IPS-20b (cell line): ENCODE data around the gene BRMS1L.

Experiments used
- H3K27ac ChIP-seq: one replicate; pipeline ENCODE4 v1.5.1; 2013; ENCODE audit warnings: low read length
- H3K27me3 ChIP-seq: 2 replicates; pipeline ENCODE4 v1.6.1; 2013; ENCODE audit warnings: mild to moderate bottlenecking, low read length, inconsistent platforms; ENCODE audit not compliant: insufficient read depth
- H3K36me3 ChIP-seq: 2 replicates; pipeline ENCODE4 v1.6.1; 2013; ENCODE audit warnings: low read depth, mild to moderate bottlenecking, inconsistent platforms, low read length, moderate library complexity; ENCODE audit not compliant: insufficient read depth
- H3K4me1 ChIP-seq: 2 replicates; pipeline ENCODE4 v1.6.1; 2013; ENCODE audit warnings: mild to moderate bottlenecking, control low read depth, inconsistent platforms, low read length, moderate library complexity; ENCODE audit not compliant: insufficient read depth
- H3K4me3 ChIP-seq: 2 replicates; pipeline ENCODE4 v1.5.1; 2013; ENCODE audit warnings: mild to moderate bottlenecking, low read length, inconsistent platforms
- H3K9ac ChIP-seq: 2 replicates; pipeline ENCODE4 v1.6.1; 2013; ENCODE audit warnings: low read depth, mild to moderate bottlenecking, inconsistent platforms, low read length, moderate library complexity
- H3K9me3 ChIP-seq: 2 replicates; pipeline ENCODE4 v1.6.1; 2013; ENCODE audit warnings: mild to moderate bottlenecking, low read depth, low read length, inconsistent platforms; ENCODE audit not compliant: insufficient read depth

The BRMS1L gene

GRCh38 chr14:35851823-35852222, 25.7 kb downstream of the BRMS1L start:
- no peaks in the 10 kb centered on the region for H3K27me3 ChIP-seq
- no peak overlapping the region for H3K4me3 ChIP-seq
- no peak overlapping the region for H3K9ac ChIP-seq
- H3K9me3 ChIP-seq, result no peaks in the 10 kb centered on the region
- no peak overlapping the region for H3K27ac ChIP-seq
- no peaks in the 10 kb centered on the region for H3K4me1 ChIP-seq
- H3K36me3 ChIP-seq, result peaks cover 13% of the 10 kb centered on the region; the same call in 1 of the 2 replicates

- no peak overlapping the region for H3K27ac ChIP-seq
- H3K9me3 ChIP-seq, result no peaks in the 10 kb centered on the region
- H3K4me1 ChIP-seq, result no peaks in the 10 kb centered on the region
- H3K4me3 ChIP-seq, result no peak overlapping the region
- no peak overlapping the region for H3K9ac ChIP-seq
- H3K36me3 ChIP-seq, result peaks cover 13% of the 10 kb centered on the region
- H3K27me3 ChIP-seq, result no peaks in the 10 kb centered on the region
Measured at GRCh38 chr14:35853225-35853624, 27.1 kb downstream of the BRMS1L start.

- no peak overlapping the region for H3K9ac ChIP-seq
- H3K36me3 ChIP-seq, result peaks cover 18% of the 10 kb centered on the region
- H3K27me3 ChIP-seq, result no peaks in the 10 kb centered on the region
- no peak overlapping the region for H3K4me3 ChIP-seq
- H3K9me3 ChIP-seq, result no peaks in the 10 kb centered on the region
- H3K4me1 ChIP-seq, result no peaks in the 10 kb centered on the region
- no peak overlapping the region for H3K27ac ChIP-seq
Measured at GRCh38 chr14:35854696-35855270, 28.6 kb downstream of the BRMS1L start.

GRCh38 chr14:35855876-35856481, 29.8 kb downstream of the BRMS1L start:
- no peaks in the 10 kb centered on the region for H3K9me3 ChIP-seq
- H3K4me1 ChIP-seq, result no peaks in the 10 kb centered on the region
- no peak overlapping the region for H3K27ac ChIP-seq
- H3K9ac ChIP-seq, result no peak overlapping the region
- peaks cover 16% of the 10 kb centered on the region for H3K36me3 ChIP-seq
- no peaks in the 10 kb centered on the region for H3K27me3 ChIP-seq
- H3K4me3 ChIP-seq, result no peak overlapping the region

- Histone ChIP-seq H3K4me1 (no peaks in the 10 kb centered on the region), H3K27me3 (no peaks in the 10 kb centered on the region), H3K27ac (no peak overlapping the region), H3K9me3 (no peaks in the 10 kb centered on the region), H3K36me3 (peaks cover 19% of the 10 kb centered on the region), H3K9ac (no peak overlapping the region), H3K4me3 (no peak overlapping the region)
Measured at GRCh38 chr14:35858521-35859209, 32.5 kb downstream of the BRMS1L start.

GRCh38 chr14:35861204-35861868, 35.2 kb downstream of the BRMS1L start:
- Histone ChIP-seq H3K9ac (no peak overlapping the region), H3K36me3 (peaks cover 29% of the 10 kb centered on the region), H3K27me3 (no peaks in the 10 kb centered on the region), H3K9me3 (no peaks in the 10 kb centered on the region), H3K4me3 (no peak overlapping the region), H3K27ac (no peak overlapping the region), H3K4me1 (no peaks in the 10 kb centered on the region)

- H3K27me3 ChIP-seq, result no peaks in the 10 kb centered on the region
- no peak overlapping the region for H3K4me3 ChIP-seq
- peaks cover 31% of the 10 kb centered on the region for H3K36me3 ChIP-seq
- H3K27ac ChIP-seq, result no peak overlapping the region
- H3K4me1 ChIP-seq, result no peaks in the 10 kb centered on the region
- H3K9ac ChIP-seq, result no peak overlapping the region
- no peaks in the 10 kb centered on the region for H3K9me3 ChIP-seq
Measured at GRCh38 chr14:35865611-35866324, 39.6 kb downstream of the BRMS1L start.

GRCh38 chr14:35866595-35867279, 40.6 kb downstream of the BRMS1L start:
- Histone ChIP-seq H3K9ac (no peak overlapping the region), H3K27me3 (no peaks in the 10 kb centered on the region), H3K36me3 (peaks cover 33% of the 10 kb centered on the region), H3K27ac (no peak overlapping the region), H3K4me3 (no peak overlapping the region), H3K9me3 (no peaks in the 10 kb centered on the region), H3K4me1 (no peaks in the 10 kb centered on the region)

GRCh38 chr14:35867280-35867629, 41.1 kb downstream of the BRMS1L start:
- H3K27me3 ChIP-seq, result no peaks in the 10 kb centered on the region
- H3K36me3 ChIP-seq, result peaks cover 33% of the 10 kb centered on the region
- H3K9ac ChIP-seq, result no peak overlapping the region
- no peaks in the 10 kb centered on the region for H3K4me1 ChIP-seq
- H3K27ac ChIP-seq, result no peak overlapping the region
- no peaks in the 10 kb centered on the region for H3K9me3 ChIP-seq
- no peak overlapping the region for H3K4me3 ChIP-seq

- H3K27ac ChIP-seq, result no peak overlapping the region
- no peaks in the 10 kb centered on the region for H3K9me3 ChIP-seq
- no peaks in the 10 kb centered on the region for H3K27me3 ChIP-seq
- 0 out of 2 replicates have a peak, but pooled peaks cover 3% of the 10 kb centered on the region for H3K36me3 ChIP-seq
- H3K4me3 ChIP-seq, result no peak overlapping the region
- no peak overlapping the region for H3K9ac ChIP-seq
- H3K4me1 ChIP-seq, result no peaks in the 10 kb centered on the region
Measured at GRCh38 chr14:35875296-35875695, 49.2 kb downstream of the BRMS1L start.

- no peak overlapping the region for H3K9ac ChIP-seq
Measured at GRCh38 chr14:35877276-35877675, 51.1 kb downstream of the BRMS1L start.

More at GRCh38 chr14:35877276-35877675, 51.1 kb downstream of the BRMS1L start:
- no peaks in the 10 kb centered on the region for H3K9me3 ChIP-seq
- no peaks in the 10 kb centered on the region for H3K36me3 ChIP-seq
- no peak overlapping the region for H3K27ac ChIP-seq
- no peaks in the 10 kb centered on the region for H3K4me1 ChIP-seq
- no peaks in the 10 kb centered on the region for H3K27me3 ChIP-seq
- H3K4me3 ChIP-seq, result no peak overlapping the region
